Loucy (cell line): Measurements from ENCODE around the gene PAM.

Experiments used
- H2AFZ ChIP-seq: fragments of 200-600 bp; sonication (generic); 2 replicates; pipeline ENCODE4 v1.6.0; 2016; ENCODE audit warnings: antibody characterized with exemption, mild to moderate bottlenecking, low read length, moderate library complexity
- H3F3A ChIP-seq: fragments of 200-600 bp; 2 replicates; pipeline ENCODE4 v1.6.0; 2016; ENCODE audit warnings: antibody characterized with exemption, low read depth, mild to moderate bottlenecking
- H3K27me3 ChIP-seq: fragments of 200-600 bp; sonication (generic); 2 replicates; pipeline ENCODE4 v1.6.1; 2014; ENCODE audit warnings: low read length, mild to moderate bottlenecking; ENCODE audit not compliant: insufficient read depth, poor library complexity, severe bottlenecking
- H3K36me3 ChIP-seq: fragments of 200-600 bp; sonication (generic); 2 replicates; pipeline ENCODE4 v1.6.1; 2016; ENCODE audit warnings: low read length; ENCODE audit not compliant: insufficient read depth
- H3K4me1 ChIP-seq: fragments of 200-600 bp; sonication (generic); 2 replicates; pipeline ENCODE4 v1.5.1; 2014; ENCODE audit warnings: low read length, mild to moderate bottlenecking; ENCODE audit not compliant: insufficient read depth, poor library complexity, severe bottlenecking
- H3K4me2 ChIP-seq: fragments of 200-600 bp; sonication (generic); 2 replicates; pipeline ENCODE4 v1.6.0; 2014; ENCODE audit warnings: antibody characterized with exemption, low read length, low read depth, mild to moderate bottlenecking; ENCODE audit not compliant: poor library complexity, severe bottlenecking
- H3K4me3 ChIP-seq: fragments of 200-600 bp; sonication (generic); 2 replicates; pipeline ENCODE4 v1.5.1; 2014; ENCODE audit warnings: low read length, mild to moderate bottlenecking, mixed read lengths; ENCODE audit not compliant: poor library complexity, severe bottlenecking
- H3K79me2 ChIP-seq: fragments of 200-600 bp; sonication (generic); 2 replicates; pipeline ENCODE4 v1.6.1; 2014; ENCODE audit warnings: low read length; ENCODE audit not compliant: insufficient read depth
- H3K9ac ChIP-seq: fragments of 200-600 bp; sonication (generic); 2 replicates; pipeline ENCODE4 v1.6.0; 2014; ENCODE audit warnings: mild to moderate bottlenecking, low read depth, low read length, moderate library complexity; ENCODE audit not compliant: poor library complexity, severe bottlenecking
- H3K9me2 ChIP-seq: fragments of 200-600 bp; sonication (generic); replicated peaks from 2 replicates; pipeline ENCODE4 v1.6.1; 2016; ENCODE audit warnings: low read depth, low read length, mixed read lengths
- H3K9me3 ChIP-seq: fragments of 200-600 bp; sonication (generic); 2 replicates; pipeline ENCODE4 v1.6.1; 2014; ENCODE audit warnings: mild to moderate bottlenecking, antibody characterized with exemption, low read length, low read depth; ENCODE audit not compliant: insufficient read depth
- H4K20me1 ChIP-seq: fragments of 200-600 bp; sonication (generic); 2 replicates; pipeline ENCODE4 v1.6.0; 2014; ENCODE audit warnings: antibody characterized with exemption, low read length, mild to moderate bottlenecking; ENCODE audit not compliant: insufficient read depth, poor library complexity, severe bottlenecking
- EZH2phosphoT487 ChIP-seq: fragments of 200-600 bp; IDR thresholded peaks from 2 replicates; pipeline ENCODE4 v1.6.1; 2018; ENCODE audit warnings: antibody characterized with exemption, mild to moderate bottlenecking, moderate library complexity, borderline replicate concordance
- TF ChIP-seq, protein P1 (sequence below): fragments of 200-600 bp; sonication (generic); conservative IDR thresholded peaks from 2 replicates; pipeline ENCODE4 v1.5.1; 2014; ENCODE audit warnings: mild to moderate bottlenecking, antibody characterized with exemption, low read length

The PAM gene

DNA sequence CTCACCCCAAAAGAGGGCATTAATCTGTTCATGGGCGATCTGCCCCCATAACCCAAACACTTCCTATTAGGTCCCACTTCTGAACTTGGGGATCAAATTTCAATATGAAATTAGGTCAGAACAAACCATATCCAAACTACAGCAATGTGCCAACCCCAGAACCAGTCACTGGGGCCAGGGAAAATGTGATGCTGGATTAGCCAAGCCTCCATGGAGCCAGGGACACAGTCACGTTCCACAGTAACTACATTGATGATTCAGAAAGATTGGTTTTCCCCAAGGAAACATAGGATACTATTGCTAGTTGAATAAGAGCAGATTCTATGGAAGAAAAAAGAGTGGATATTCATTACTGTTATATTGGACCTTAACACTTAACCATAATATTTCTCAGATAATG, 280.6 kb downstream of the PAM start:
- no peaks in the 10 kb centered on the region for H3K79me2 ChIP-seq
- H3F3A ChIP-seq: no peaks in the 10 kb centered on the region
- no peaks in the 10 kb centered on the region for H4K20me1 ChIP-seq
- H2AFZ ChIP-seq: no peak overlapping the region
- no peak overlapping the region for H3K4me3 ChIP-seq
- H3K9me3 ChIP-seq: no peaks in the 10 kb centered on the region
- no peaks in the 10 kb centered on the region for H3K9me2 ChIP-seq
- no peaks in the 10 kb centered on the region for H3K36me3 ChIP-seq
- no peak overlapping the region for H3K9ac ChIP-seq
- H3K4me1 ChIP-seq: no peaks in the 10 kb centered on the region
- no peak overlapping the region for H3K4me2 ChIP-seq
- no peak for TF ChIP-seq EZH2phosphoT487
- TF ChIP-seq, protein P1, sequence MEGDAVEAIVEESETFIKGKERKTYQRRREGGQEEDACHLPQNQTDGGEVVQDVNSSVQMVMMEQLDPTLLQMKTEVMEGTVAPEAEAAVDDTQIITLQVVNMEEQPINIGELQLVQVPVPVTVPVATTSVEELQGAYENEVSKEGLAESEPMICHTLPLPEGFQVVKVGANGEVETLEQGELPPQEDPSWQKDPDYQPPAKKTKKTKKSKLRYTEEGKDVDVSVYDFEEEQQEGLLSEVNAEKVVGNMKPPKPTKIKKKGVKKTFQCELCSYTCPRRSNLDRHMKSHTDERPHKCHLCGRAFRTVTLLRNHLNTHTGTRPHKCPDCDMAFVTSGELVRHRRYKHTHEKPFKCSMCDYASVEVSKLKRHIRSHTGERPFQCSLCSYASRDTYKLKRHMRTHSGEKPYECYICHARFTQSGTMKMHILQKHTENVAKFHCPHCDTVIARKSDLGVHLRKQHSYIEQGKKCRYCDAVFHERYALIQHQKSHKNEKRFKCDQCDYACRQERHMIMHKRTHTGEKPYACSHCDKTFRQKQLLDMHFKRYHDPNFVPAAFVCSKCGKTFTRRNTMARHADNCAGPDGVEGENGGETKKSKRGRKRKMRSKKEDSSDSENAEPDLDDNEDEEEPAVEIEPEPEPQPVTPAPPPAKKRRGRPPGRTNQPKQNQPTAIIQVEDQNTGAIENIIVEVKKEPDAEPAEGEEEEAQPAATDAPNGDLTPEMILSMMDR: no peak
- H3K27me3 ChIP-seq: no peaks in the 10 kb centered on the region

DNA sequence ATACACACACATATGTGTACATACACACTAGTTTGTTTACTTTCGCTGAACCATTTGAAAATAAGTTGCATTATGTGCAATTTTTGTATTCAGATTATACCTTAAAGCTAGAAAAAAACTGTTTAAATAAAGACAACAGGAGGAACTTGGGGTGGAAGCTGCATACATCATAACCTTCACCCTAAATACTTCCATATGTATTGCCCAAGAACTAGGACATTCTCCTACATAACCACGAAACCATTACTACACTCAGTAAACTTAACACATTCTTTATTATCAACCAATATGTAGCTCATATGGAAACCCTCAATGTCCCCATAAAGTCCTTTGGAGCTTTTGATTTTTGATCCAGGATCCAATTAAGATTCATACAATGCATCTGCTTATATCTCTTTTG, 281.5 kb downstream of the PAM start:
- TF ChIP-seq, protein P1: no peak
- no peak for TF ChIP-seq EZH2phosphoT487
- Histone ChIP-seq H3K4me2 (no peak overlapping the region), H4K20me1 (no peaks in the 10 kb centered on the region), H3K9ac (no peak overlapping the region), H3K4me1 (no peaks in the 10 kb centered on the region), H3K4me3 (no peak overlapping the region), H3K79me2 (no peaks in the 10 kb centered on the region), H3F3A (no peaks in the 10 kb centered on the region), H3K27me3 (no peaks in the 10 kb centered on the region), H3K9me2 (no peaks in the 10 kb centered on the region), H3K36me3 (no peaks in the 10 kb centered on the region), H2AFZ (no peak overlapping the region), H3K9me3 (no peaks in the 10 kb centered on the region)

DNA sequence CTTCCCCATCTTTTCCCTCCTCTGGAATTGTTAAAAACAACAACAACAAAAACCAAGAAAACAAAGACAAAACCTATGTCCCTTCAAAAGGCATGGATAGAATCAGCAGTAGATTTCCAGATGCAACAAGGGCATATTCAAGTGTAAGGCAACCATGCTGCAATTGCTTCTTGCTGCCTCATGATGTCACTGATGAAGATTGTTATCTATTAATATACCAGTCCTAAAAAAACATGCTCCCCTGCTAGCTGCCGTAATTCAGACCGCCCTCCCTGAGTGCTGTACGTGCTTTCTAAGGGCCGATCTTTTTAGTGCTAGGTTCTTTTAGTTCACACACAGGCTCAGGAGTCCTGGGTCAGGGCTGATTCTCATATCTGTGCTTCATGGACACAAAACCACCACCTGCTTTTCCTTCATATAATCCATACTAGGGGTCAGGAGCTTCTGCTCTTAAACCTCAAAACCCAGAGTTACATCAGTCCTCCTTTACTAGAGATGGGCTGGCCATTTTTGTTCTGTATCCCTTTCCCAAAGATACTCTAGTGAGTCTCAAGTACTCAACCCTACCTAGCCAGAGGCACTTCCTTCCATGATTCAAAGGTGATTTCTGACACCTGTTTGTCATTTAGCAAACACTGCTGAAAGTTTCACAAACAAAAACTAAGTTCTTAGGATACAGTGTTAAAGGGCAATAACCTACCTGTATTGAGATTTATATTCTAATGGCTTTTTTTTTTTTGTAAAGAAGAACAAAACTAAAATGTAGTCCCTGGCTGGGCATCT, 282.8 kb downstream of the PAM start:
- no peaks in the 10 kb centered on the region for H3K9me2 ChIP-seq
- H3F3A ChIP-seq: no peaks in the 10 kb centered on the region
- no peak overlapping the region for H3K9ac ChIP-seq
- no peak overlapping the region for H2AFZ ChIP-seq
- H4K20me1 ChIP-seq: no peaks in the 10 kb centered on the region
- H3K79me2 ChIP-seq: no peaks in the 10 kb centered on the region
- no peak overlapping the region for H3K4me3 ChIP-seq
- no peaks in the 10 kb centered on the region for H3K9me3 ChIP-seq
- H3K4me2 ChIP-seq: no peak overlapping the region
- TF ChIP-seq, protein P1: no peak
- no peak for TF ChIP-seq EZH2phosphoT487
- H3K27me3 ChIP-seq: no peaks in the 10 kb centered on the region
- no peaks in the 10 kb centered on the region for H3K36me3 ChIP-seq
- H3K4me1 ChIP-seq: no peaks in the 10 kb centered on the region
